NCI-H2081 (cell line): Measurements from ENCODE around the gene CLDN20.
"Not testable (repeated sequence)": the region's sequence is repeated elsewhere in the genome, so short reads cannot be mapped to it uniquely, and the experiment has no call there.

ENCODE experiments used
- DNase-seq, 2 experiments: peaks; one replicate each; lab custom pipeline; 2025; lab: John Stamatoyannopoulos, UW

CLDN20 gene, protein sequence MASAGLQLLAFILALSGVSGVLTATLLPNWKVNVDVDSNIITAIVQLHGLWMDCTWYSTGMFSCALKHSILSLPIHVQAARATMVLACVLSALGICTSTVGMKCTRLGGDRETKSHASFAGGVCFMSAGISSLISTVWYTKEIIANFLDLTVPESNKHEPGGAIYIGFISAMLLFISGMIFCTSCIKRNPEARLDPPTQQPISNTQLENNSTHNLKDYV

GRCh38 chr6:155263373-155264063 is at the start of gene CLDN20:
Gene CLDN20 (plus strand): TSS chr6:155264013. CDS start chr6:155275720, 11,707 bp downstream.
- DNase-seq = no peak

DNA sequence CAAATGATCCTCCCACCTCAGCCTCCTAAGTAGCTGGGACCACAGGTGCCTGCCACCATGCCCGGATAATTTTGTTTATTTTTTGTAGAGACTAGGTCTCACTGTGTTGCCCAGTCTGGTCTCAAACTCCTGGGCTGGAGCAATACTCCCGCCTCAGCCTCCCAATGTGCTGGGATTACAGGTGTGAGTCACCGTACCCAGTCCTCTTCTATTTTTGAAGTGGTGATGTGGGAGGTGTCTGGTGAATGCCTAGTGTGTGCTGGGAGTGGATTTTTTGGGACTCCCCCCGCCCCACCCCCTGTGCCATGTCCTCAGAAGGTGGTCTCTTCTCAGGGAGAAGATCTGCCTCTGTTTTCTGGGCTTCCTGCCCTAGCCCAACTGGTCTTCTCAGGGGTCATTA is 47.9 kb upstream of the CLDN20 start:
- DNase-seq = peak; percentile 20 to 65

DNA sequence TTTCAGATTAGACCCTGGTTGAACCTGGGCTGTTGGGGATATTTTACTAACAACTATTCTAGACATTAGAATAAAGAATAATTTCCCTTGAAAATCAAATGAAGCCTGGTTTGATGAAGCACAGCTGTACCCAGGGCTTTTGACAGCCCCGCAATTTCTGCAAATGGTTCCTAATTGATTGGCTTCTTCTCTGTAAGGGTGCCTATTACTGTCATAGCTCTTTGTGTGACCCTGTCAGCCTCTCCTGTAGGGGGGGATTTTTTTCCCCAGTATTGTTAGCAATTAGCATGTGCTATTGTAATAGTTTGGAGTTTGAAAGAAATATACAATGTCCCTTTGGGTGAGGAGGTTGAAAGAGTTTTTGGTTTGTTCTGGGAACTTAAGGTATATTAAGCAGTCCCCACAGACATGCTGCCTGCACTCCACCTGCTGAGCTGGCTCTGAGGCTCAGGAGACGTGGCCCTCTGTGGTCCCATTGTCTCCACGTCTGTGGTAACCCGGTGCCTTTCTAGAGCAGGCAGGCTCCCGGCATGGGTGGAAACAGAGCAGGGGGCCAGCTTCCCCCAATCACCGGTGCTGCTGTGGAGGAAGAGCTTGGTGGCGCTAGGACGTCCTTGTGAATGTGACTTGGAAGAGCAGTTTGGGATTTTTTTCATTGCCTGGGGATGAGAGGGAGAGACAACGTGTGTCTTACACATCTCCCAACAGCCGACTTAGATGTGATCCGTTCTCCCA is 47.3 kb upstream of the CLDN20 start:
- DNase-seq = peak; percentile 73 to 86

DNA sequence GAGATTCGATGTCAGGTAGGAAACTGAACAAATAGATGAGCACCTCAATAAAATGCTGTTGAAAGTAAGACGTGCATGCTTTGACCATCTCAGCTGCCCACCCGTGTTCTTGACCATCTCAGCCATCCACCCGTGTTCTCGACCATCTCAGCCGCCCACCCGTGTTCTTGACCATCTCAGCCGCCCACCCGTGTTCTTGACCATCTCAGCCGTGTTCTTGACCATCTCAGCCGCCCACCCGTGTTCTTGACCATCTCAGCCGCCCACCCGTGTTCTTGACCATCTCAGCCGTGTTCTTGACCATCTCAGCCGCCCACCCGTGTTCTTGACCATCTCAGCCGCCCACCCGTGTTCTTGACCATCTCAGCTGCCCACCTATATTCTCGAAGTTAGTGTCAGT is 45.1 kb upstream of the CLDN20 start:
- not testable (repeated sequence) for DNase-seq

DNA sequence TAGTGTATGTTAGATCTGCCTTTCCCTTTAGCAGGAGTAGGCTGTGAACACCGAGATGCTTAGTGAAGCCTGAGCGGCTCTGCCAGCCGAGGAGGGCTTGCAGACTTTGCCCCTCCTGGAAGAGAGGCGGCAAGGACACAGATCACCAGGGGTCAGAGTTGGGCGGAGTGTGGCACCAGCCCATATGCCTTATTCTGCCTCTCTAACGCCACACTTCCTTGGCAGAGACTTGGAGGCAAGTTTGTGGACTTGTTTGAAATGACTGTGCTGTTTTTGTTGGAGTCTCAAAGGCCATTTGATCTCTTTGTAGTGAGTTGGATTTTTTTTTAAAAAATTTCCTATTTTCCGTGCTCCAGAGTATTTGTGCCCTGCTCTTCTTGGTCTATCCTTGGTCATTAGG is 44.5 kb upstream of the CLDN20 start:
- DNase-seq = no peak

DNA sequence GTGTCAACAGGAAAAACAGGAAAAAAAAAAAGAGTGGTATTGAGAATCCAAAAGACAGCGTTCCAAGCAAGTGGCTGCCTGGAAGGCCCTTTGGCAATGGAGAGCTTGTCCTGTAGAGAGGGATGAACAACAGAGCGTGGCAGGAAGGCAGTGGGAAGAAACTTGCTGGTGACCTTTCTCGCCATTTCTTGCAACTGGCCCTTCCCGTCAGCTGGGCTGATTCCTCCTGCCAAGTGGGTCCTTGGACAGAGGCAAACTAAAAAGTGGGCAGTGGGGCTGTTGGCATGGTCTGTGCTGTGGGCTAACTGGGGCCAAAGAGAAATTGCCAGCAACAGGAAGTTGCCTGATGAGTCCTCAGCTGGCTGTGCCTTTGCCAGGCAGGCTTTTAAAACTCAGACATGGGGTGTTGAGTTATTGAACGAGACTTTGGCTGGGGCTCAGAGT is 43.9 kb upstream of the CLDN20 start:
- peak; percentile 3 to 55 for DNase-seq

DNA sequence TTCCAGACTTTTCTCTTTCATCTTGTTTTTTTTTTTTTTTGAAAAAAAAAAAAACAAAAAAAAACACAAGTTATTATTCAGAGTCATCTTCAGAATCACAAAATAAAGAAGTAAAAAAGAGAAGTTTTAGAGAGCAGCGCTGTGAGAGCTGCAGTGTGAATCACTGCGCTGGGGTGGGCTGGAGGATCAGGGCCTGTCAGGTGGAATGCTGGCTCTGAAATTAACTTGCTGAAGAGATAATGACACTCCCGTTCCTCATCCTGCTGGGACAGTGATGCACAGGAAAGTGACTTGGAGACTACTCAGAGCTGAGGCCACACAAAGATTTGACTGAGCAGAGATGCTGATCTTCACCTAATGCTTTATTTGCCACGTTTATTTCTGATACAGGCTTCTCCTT is 42.7 kb upstream of the CLDN20 start:
- no peak for DNase-seq

- DNase-seq = no peak
Observed at GRCh38 chr6:155222506-155222905, 41.3 kb upstream of the CLDN20 start.

GRCh38 chr6:155223646-155224451 is 40.0 kb upstream of the CLDN20 start:
- peak in 1 of 2 experiments; percentile 11 for DNase-seq

- no peak for DNase-seq
Observed at GRCh38 chr6:155224618-155225017, 39.2 kb upstream of the CLDN20 start.

DNA sequence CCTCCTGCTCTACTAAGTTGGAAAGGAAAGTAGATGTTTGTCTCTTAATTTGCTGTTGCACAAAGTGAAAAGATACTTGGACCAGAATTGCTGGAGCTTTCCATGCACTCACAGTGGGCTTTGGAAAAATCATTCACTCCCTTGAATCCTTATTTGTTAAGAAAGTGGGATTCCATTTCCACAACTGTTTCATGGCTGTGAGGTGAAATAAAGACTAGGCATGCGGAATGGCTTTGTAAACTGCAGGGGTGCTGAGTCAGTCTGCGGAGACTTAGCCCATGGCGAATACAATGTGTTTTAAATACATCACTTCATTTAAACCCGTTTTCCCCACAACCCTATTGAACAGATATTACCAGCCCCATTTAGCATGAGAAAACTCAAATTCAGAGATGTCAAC is 36.8 kb upstream of the CLDN20 start:
- DNase-seq = no peak

- DNase-seq = no peak
Observed at GRCh38 chr6:155228546-155229166, 35.2 kb upstream of the CLDN20 start.

- peak in 1 of 2 experiments; percentile 4 for DNase-seq
Observed at GRCh38 chr6:155230975-155231374, 32.8 kb upstream of the CLDN20 start.

GRCh38 chr6:155232848-155233247 is 31.0 kb upstream of the CLDN20 start:
- DNase-seq = no peak

DNA sequence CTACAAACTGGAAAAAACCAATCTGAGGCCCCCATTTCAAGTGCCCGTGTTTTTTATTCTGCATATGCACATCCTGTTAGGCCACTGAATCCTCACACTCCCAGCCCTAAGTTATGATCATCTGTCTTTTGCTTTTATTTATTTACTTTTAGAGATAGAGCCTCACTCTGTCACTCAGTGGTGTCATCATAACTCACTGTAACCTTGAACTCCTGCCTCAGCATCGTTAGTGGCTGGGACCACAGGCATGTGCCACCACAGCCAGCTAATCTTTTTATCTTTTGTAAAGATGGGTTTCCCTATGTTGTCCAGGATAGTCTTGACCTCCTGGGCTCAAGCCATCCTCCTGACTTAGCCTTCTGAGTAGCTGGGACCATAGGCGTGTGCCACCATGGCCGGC is 29.6 kb upstream of the CLDN20 start:
- no peak for DNase-seq

DNA sequence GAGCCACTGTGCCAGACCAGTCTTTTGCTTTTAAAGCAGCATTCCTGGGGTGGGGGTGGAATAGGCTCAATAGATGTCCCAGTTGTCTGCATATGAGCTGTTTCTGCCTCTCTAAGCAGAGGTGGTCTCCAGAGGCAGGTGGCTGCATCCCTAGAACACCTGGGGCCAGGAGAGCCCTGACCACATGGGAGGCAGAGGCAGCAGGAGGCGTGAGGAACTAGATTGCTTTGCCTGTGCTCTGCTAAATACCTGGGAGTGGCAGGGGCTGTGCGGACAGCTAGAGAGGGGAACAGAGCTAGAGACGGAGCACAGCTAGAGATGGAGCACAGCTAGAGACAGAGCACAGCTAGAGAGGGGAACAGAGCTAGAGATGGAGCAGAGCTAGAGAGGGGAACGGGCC is 29.1 kb upstream of the CLDN20 start:
- no peak for DNase-seq

- DNase-seq = no peak
Observed at GRCh38 chr6:155235087-155235486, 28.7 kb upstream of the CLDN20 start.

- no peak for DNase-seq
Observed at GRCh38 chr6:155237613-155238012, 26.2 kb upstream of the CLDN20 start.

DNA sequence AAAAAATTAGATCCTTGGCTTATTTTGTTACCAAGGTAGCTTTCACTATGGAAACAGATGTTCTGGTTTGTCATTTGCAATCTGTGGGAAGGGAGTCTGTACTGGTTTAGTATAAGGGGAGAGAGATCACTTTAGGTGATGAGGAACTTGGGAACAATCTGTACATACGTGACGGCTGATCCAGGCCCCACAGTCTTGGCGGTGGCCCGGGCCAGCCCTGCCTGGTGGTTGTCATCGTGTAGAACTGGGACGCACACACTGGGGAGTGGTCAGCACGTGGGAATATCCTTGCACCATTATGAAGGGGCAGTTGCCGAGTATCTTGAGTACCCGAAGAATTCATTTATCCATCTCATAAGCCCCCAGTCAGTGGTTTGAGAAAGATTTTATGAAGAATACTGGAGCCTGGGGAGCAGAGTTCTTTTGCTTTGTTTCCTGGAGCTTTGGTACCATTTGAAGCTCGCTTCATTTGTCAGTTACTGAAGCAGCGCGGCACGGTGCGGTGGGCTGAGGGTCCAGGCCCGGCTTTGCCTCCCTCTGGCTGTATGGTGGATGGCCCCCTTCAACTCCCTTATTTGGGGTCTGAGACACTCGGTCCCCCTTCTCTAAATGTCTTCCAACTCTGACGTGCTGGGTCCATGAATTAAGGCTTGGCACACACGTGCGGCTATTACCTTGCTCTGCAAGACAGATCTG is 22.8 kb upstream of the CLDN20 start:
- no peak for DNase-seq

DNA sequence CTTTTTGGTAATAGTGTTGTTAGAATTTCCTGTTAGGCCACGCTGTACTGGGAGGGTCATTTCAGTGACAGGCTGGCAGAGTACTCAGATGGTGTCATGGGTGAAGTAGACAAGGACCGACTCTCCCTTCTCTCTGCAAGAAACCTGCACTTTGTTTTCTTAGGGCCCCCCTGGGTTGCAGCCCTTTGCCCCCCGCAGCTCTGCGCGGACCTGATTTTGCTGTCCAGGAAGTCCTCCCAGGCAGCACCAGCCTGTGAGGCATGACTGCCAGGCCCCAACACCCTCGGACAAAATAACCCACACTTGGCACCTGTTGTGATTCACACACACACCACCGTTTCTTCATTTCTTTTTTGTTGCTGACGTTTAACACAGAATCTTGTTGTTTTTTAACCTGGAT is 21.8 kb upstream of the CLDN20 start:
- DNase-seq = no peak

DNA sequence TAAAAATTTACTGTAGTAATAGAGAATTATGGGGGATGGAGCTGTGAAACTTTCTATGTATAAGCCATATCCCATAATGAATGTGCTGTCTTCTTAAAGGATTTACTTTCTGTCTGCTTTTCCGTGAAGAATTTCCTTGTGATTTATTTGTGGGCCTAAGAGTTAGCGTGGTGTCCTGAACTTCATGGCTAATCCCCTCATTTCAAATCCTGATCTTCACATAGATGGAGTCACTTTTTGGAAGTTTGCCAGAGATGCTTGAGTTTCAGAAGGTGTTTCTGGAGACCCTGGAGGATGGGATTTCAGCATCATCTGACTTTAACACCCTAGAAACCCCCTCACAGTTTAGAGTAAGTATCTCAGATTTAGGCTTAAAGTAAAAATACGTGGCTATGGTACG is 19.4 kb upstream of the CLDN20 start:
- DNase-seq = no peak
